ENCODE data around the gene APBA3.

DNA sequence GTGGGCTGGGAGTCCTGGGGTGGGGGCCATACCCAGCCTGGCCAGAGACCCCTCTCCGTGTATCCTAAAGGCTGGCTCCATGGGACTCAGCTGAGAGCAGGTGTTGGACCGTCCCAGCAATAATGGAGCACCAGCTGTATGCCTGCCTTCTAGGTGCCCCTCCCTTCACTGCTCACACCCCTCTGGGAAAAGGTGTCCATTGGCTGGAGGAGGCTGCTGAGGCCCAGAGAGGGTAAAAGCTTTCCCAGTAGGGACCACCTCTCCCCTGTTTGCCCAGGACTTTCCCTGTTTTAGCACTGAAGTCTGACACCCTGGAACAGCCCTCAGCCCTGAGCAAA is 13.9 kb upstream of the APBA3 start:
- TF ChIP-seq, protein P1, sequence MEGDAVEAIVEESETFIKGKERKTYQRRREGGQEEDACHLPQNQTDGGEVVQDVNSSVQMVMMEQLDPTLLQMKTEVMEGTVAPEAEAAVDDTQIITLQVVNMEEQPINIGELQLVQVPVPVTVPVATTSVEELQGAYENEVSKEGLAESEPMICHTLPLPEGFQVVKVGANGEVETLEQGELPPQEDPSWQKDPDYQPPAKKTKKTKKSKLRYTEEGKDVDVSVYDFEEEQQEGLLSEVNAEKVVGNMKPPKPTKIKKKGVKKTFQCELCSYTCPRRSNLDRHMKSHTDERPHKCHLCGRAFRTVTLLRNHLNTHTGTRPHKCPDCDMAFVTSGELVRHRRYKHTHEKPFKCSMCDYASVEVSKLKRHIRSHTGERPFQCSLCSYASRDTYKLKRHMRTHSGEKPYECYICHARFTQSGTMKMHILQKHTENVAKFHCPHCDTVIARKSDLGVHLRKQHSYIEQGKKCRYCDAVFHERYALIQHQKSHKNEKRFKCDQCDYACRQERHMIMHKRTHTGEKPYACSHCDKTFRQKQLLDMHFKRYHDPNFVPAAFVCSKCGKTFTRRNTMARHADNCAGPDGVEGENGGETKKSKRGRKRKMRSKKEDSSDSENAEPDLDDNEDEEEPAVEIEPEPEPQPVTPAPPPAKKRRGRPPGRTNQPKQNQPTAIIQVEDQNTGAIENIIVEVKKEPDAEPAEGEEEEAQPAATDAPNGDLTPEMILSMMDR (IDR thresholded peaks at IDR 0.05) = no peak
- TF ChIP-seq REST (IDR thresholded peaks at IDR 0.05; ENCODE audit: insufficient read depth in 1 of 2, low read depth in 2 of 2, low read length in 1 of 2) = no peak
- no peak for TF ChIP-seq TCF7L2 (IDR thresholded peaks at IDR 0.05; ENCODE audit: low read depth, low read length)
- no peak for TF ChIP-seq POLR2AphosphoS5 (IDR thresholded peaks at IDR 0.05; ENCODE audit: low read depth, low read length)
- no peak for TF ChIP-seq SIN3A (IDR thresholded peaks at IDR 0.05; ENCODE audit: borderline replicate concordance, insufficient read depth, low read depth, low read length)

Measured in Panc1 (cell line).